ENCODE measurements around the gene DDT. TPM values are rescaled to one million over a fixed set of nuclear protein-coding genes. Genes with fewer than 3 reads are reported as not detected.
"Not testable (repeated sequence)": the region's sequence is repeated elsewhere in the genome, so short reads cannot be mapped to it uniquely, and the experiment has no call there.

Gene DDT
- 10 to 100 TPM; 34.8 to 80.2 (median 66.9) TPM for polyA plus RNA-seq (ENCODE audit: insufficient read length in 4 of 4)

- DNase-seq (ENCODE audit: low read depth in 4 of 4, low spot score in 3 of 4): not testable (repeated sequence)
These were observed at the start of gene DDT for GRCh38 chr22:23974345-23974744. Gene DDT, minus strand, starts transcription at chr22:23974441. Its CDS starts 27 bp downstream, at chr22:23974414.

DNA sequence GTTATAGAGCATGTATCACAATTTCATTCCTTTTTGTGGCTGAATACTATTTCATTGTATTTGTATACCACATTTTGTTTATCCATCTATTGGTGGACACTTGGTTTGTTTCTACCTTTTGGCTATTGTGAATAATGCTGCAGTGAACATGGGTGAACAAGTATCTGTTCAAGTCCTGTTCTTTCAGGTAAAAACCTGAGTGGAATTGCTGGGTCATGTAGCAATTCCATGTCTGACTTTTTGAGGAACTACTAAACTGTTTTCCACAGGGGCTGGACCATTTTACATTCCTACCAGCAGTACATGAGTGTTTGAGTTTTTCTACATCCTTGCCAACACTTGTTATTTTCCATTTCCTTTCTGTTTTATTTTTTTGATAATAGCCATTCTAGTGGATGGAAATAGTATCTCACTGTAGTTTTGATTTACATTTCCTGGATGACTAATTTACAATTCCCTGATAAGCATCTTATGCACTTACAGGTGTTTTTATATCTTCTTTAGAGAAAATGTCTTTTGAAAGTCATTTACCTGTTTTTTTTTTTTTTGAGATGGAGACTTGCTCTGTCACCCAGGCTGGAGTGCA, 49.1 kb upstream of the DDT start:
- DNase-seq (ENCODE audit: low read depth in 4 of 4, low spot score in 3 of 4): no peak

GRCh38 chr22:24021304-24021703, 47.1 kb upstream of the DDT start:
- no peak for DNase-seq (ENCODE audit: low read depth in 4 of 4, low spot score in 3 of 4)

- no peak for DNase-seq (ENCODE audit: low read depth in 4 of 4, low spot score in 3 of 4)
These were observed 41.9 kb upstream of the DDT start for GRCh38 chr22:24016156-24016555.

DNA sequence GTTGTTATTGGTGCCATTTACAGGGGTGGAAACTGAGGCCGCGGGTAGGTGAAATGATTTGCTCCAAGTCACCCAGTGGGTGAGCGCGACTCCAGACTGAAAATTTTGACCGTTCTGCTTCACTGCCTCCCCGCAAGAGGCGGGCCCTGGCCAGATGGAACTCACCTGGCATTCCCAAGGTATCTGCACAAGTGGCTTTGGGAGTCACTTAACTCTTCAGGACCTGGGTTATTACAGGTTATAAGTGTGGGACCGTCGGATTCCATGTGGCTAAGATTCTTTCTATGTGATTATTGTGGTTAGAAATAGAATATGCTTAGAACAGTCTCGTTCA, 37.5 kb upstream of the DDT start:
- peak in 1 of 4 donors; percentile 16 for DNase-seq (ENCODE audit: low read depth in 4 of 4, low spot score in 3 of 4)

- DNase-seq (ENCODE audit: low read depth in 4 of 4, low spot score in 3 of 4): no peak
These were observed 35.8 kb upstream of the DDT start for GRCh38 chr22:24010018-24010391.

GRCh38 chr22:24009227-24010017, 35.2 kb upstream of the DDT start:
- DNase-seq (ENCODE audit: low read depth in 4 of 4, low spot score in 3 of 4): no peak

GRCh38 chr22:24008381-24009226, 34.4 kb upstream of the DDT start:
- DNase-seq (ENCODE audit: low read depth in 4 of 4, low spot score in 3 of 4): no peak

DNA sequence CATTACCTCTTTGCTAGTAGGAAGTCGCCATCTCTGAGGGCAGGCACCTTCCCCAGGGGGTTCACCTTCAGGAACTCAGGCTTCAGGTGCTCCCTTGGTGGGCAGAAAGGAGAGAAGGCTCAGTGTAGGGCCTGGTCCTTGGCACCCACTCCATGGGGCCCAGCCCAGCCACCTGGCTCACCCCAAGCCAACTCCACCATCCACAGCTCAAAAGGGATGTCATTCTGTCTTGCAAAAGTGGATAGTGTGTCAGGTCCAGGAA, 33.7 kb upstream of the DDT start:
- DNase-seq (ENCODE audit: low read depth in 4 of 4, low spot score in 3 of 4): no peak

- DNase-seq (ENCODE audit: low read depth in 4 of 4, low spot score in 3 of 4): no peak
These were observed 33.2 kb upstream of the DDT start for GRCh38 chr22:24007253-24008021.

- DNase-seq (ENCODE audit: low read depth in 4 of 4, low spot score in 3 of 4): no peak
These were observed 32.6 kb upstream of the DDT start for GRCh38 chr22:24006914-24007214.

DNA sequence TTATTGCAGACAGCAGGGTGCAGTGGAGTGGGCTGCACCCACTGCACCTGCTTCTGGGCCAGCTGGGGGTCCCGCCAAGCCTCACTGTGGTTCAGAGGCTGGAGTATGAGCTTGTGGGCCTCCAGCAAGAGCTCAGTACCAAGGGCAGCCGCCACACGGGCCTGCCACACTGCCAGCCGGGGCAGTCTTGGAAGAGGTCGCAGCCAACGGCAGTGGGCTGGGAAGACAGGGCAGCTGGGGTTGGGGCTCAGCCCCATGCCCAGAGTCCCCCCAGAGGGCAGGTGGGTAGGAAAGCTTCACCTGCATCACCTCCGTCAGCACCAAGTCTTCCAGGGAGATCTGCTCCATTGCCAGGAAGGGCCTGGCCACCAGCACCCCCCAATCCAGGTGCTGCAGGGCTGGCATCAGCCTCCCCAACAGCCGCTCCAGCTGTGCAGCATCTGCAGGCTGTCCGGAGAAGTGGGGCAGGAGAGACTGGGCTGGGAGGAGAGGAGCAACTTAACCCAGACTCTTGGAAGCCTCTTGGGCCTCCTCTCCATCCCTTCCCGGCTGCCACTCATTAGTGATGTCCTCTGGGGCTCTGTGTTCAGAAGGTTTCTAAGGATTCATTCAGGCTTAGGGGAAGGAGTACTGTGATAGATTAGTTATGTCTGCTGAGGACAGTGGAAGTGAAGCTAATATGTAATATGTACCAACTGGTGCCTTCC, 32.1 kb upstream of the DDT start:
- no peak for DNase-seq (ENCODE audit: low read depth in 4 of 4, low spot score in 3 of 4)

- no peak for DNase-seq (ENCODE audit: low read depth in 4 of 4, low spot score in 3 of 4)
These were observed 31.0 kb upstream of the DDT start, which contains the start of gene GSTT4 for GRCh38 chr22:24005201-24005600. Gene GSTT4, minus strand, starts transcription at chr22:24005453. Its CDS starts 97 bp downstream, at chr22:24005356.

- no peak for DNase-seq (ENCODE audit: low read depth in 4 of 4, low spot score in 3 of 4)
These were observed 29.6 kb upstream of the DDT start for GRCh38 chr22:24003887-24004286.

DNA sequence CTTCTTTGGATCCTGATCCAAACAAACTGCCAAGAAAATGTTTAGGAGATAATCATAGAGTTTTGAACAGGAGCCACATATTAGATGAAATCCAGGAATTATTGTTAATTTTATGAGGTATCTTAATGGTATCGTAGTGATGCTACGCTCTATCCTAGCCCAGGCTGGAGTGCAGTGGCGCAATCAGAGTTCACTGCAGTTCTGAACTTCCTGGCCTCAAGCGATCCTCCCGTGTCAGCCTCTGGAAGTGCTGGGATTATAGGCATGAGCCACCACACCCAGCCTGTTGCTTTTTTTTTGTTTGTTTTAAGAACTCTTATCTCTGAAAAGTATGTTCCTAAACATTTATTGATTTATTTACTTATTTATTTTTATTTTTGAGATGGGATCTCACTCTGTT, 28.6 kb upstream of the DDT start:
- no peak for DNase-seq (ENCODE audit: low read depth in 4 of 4, low spot score in 3 of 4)

DNA sequence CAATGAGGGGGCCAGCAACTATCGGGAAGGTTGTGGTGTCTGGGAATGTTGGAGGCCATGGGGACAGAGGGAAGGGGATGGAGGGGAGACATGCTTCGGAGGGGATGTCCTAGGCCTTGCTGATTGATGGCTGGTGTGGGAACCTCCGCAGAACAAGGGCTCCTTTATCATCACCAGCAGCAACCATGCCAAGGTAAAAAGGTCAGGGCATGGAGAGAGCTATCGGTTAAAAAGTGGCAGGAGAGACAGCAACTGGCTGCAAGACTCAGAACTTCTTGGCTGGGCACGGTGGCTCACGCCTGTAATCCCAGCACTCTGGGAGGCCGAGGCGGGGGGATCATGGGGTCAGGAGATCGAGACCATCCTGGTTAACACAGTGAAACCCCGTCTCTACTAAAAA, 28.0 kb upstream of the DDT start:
- no peak for DNase-seq (ENCODE audit: low read depth in 4 of 4, low spot score in 3 of 4)

GRCh38 chr22:24001314-24001713, 27.1 kb upstream of the DDT start:
- DNase-seq (ENCODE audit: low read depth in 4 of 4, low spot score in 3 of 4): no peak

- DNase-seq (ENCODE audit: low read depth in 4 of 4, low spot score in 3 of 4): not testable (repeated sequence)
These were observed 25.5 kb upstream of the DDT start for GRCh38 chr22:23999779-24000178.

- no peak for DNase-seq (ENCODE audit: low read depth in 4 of 4, low spot score in 3 of 4)
These were observed 22.9 kb upstream of the DDT start for GRCh38 chr22:23997092-23997491.

DNA sequence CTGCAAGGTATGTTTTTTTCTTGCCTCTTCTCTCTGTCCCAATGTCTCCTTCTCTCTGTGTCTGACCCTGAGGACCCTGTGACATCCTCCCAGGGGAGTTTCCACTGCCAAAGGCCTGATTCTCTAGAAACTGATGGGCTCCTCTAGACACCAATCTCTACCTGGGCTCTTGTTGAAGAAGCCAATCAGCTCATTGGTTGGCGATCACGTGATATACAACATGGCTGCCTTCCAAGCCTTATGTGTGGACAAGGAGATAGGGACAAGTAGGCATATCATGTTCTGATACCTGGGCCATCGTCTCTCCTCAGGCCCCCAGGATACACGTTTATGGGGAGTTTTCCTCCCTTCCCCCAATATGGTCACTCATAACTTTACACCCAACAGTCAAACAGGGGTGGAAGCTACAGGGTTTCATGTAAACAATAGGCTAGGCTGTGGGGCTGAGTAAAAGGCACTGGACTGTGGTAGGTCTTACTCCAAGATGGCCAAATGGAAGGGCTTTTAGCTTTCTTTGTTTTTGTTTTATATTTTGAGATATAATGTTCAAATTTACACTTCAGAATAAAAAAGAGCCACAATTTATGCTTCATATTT, 19.4 kb upstream of the DDT start:
- DNase-seq (ENCODE audit: low read depth in 4 of 4, low spot score in 3 of 4): not testable (repeated sequence)
